ENCODE measurements around the gene CISTR.

The CISTR gene

DNA sequence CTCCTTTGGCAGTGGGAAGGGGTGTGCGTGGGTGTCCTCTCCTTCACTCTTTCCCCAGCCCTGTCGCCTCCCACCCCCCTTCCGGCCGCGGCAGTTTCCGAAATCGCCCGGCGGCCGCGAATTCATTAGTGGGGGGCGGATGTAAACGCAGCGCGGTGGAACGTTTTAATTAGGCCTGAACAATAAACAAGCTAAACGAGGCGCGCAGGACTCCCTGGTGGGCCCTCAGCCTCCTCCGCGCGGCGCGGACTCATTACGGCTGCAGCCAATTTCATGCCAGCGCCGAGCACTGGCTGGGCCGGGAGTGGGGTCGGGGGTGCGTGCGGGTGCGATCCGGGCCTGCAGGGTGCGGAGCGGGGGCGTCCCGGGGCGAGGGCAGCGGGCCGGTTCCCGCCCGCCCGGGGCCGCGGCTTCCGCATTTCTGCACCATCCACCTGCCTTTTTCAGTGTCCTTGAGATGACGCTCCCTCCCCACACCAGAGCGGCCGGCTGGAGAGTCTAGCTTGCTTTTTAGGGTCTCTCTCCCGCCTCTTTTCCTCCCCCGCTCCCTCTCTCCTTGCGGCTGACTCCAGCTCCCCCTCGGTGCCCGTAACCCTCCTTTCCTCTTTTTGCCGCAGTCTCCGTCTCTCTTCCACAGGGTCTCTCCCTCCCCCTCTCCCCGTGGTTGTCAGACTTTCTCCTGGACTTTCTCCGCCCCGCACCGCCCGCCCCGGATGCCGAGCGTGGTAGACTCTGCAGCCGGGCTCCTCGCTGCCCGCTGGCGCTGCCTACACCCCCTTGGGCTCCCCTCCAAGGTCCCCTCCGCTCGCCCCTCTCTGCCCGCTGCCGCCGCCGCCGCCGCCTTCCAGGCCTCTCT, at the start of gene CISTR:
Gene CISTR (minus strand): TSS at position 644 of the 856 bp plus-strand sequence.
- DNase-seq = peak; percentile 65
- Mint-ChIP-seq H3K4me3 (no peak within 1 kb of the TSS), H3K27ac (no peak within 1 kb of the TSS)

GRCh38 chr12:53798575-53798974, 46.8 kb upstream of the CISTR start:
- no peak overlapping the region for H3K27ac Mint-ChIP-seq
- H3K27me3 Mint-ChIP-seq (ENCODE audit: low read depth, poor library complexity) = peaks cover 36% of the 10 kb centered on the region
- no peak for DNase-seq
- H3K9me3 Mint-ChIP-seq = no peaks in the 10 kb centered on the region
- H3K4me3 Mint-ChIP-seq = no peak overlapping the region
- TF ChIP-seq, protein P1, sequence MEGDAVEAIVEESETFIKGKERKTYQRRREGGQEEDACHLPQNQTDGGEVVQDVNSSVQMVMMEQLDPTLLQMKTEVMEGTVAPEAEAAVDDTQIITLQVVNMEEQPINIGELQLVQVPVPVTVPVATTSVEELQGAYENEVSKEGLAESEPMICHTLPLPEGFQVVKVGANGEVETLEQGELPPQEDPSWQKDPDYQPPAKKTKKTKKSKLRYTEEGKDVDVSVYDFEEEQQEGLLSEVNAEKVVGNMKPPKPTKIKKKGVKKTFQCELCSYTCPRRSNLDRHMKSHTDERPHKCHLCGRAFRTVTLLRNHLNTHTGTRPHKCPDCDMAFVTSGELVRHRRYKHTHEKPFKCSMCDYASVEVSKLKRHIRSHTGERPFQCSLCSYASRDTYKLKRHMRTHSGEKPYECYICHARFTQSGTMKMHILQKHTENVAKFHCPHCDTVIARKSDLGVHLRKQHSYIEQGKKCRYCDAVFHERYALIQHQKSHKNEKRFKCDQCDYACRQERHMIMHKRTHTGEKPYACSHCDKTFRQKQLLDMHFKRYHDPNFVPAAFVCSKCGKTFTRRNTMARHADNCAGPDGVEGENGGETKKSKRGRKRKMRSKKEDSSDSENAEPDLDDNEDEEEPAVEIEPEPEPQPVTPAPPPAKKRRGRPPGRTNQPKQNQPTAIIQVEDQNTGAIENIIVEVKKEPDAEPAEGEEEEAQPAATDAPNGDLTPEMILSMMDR (IDR thresholded peaks at IDR 0.05) = no peak
- no peaks in the 10 kb centered on the region for H3K36me3 Mint-ChIP-seq (ENCODE audit: low read depth)
- no peaks in the 10 kb centered on the region for H3K4me1 Mint-ChIP-seq

More for the DNA sequence above, at the start of gene CISTR:
- Mint-ChIP-seq H3K4me1 (no peaks in the 10 kb centered on the region), H3K27me3 (ENCODE audit: low read depth, poor library complexity) (peaks cover 7% of the 10 kb centered on the region), H3K9me3 (no peaks in the 10 kb centered on the region), H3K36me3 (ENCODE audit: low read depth) (no peaks in the 10 kb centered on the region)
- TF ChIP-seq, protein P1 (IDR thresholded peaks at IDR 0.05) = no peak

- no peak for DNase-seq
- Mint-ChIP-seq H3K4me3 (no peak overlapping the region), H3K27me3 (ENCODE audit: low read depth, poor library complexity) (peaks cover 12% of the 10 kb centered on the region), H3K4me1 (no peaks in the 10 kb centered on the region), H3K36me3 (ENCODE audit: low read depth) (no peaks in the 10 kb centered on the region), H3K27ac (no peak overlapping the region), H3K9me3 (no peaks in the 10 kb centered on the region)
- TF ChIP-seq, protein P1 (IDR thresholded peaks at IDR 0.05) = no peak
These were observed 44.1 kb upstream of the CISTR start for GRCh38 chr12:53795927-53796326.

DNA sequence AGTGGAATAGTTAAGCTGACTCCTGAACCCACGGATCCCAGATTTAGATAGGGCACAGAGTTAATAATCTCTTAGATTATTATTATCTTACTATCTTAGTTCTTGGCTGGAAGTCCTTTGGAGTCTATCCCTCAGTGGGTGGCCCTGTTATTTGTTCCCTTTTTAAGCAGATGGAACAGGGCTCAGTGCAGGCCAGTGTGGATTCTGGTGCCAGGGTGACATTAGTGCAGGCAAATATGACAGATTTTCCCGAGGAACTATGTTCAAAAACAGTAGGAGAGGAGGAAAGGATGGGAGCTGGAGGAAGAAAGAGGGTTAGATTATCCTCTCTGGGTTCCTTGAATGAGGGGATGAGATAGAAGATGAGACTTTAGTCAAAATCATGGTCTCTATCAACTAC, 41.4 kb upstream of the CISTR start:
- Mint-ChIP-seq H3K4me3 (no peak overlapping the region), H3K27ac (no peak overlapping the region), H3K36me3 (ENCODE audit: low read depth) (no peaks in the 10 kb centered on the region), H3K4me1 (no peaks in the 10 kb centered on the region), H3K27me3 (ENCODE audit: low read depth, poor library complexity) (peaks cover 25% of the 10 kb centered on the region), H3K9me3 (no peaks in the 10 kb centered on the region)
- TF ChIP-seq, protein P1 (IDR thresholded peaks at IDR 0.05) = no peak
- no peak for DNase-seq

- TF ChIP-seq, protein P1 (IDR thresholded peaks at IDR 0.05) = peak; percentile 40
These were observed 40.1 kb upstream of the CISTR start for GRCh38 chr12:53791735-53792326.

More at GRCh38 chr12:53791735-53792326, 40.1 kb upstream of the CISTR start:
- no peaks in the 10 kb centered on the region for H3K36me3 Mint-ChIP-seq (ENCODE audit: low read depth)
- peak; percentile 40 for DNase-seq
- H3K4me1 Mint-ChIP-seq = no peaks in the 10 kb centered on the region
- no peak overlapping the region for H3K4me3 Mint-ChIP-seq
- H3K9me3 Mint-ChIP-seq = no peaks in the 10 kb centered on the region
- H3K27me3 Mint-ChIP-seq (ENCODE audit: low read depth, poor library complexity) = peaks cover 34% of the 10 kb centered on the region
- H3K27ac Mint-ChIP-seq = no peak overlapping the region

All from nephron progenitor cell (in vitro differentiated cells).